ENCODE data around the gene MORN3. TPM values are rescaled to one million over a fixed set of nuclear protein-coding genes. Genes with fewer than 3 reads are reported as not detected.
"Not testable (repeated sequence)": the region's sequence is repeated elsewhere in the genome, so short reads cannot be mapped to it uniquely, and the experiment has no call there.

The MORN3 gene
- total RNA-seq, 1 donor from 2014 or later = not detected

GRCh38 chr12:121692744-121693143 lies 23.3 kb upstream of the MORN3 start:
- not testable (repeated sequence) for DNase-seq (ENCODE audit: low spot score)

- DNase-seq (ENCODE audit: low spot score) = no peak
Observed at GRCh38 chr12:121689430-121689829, 20.0 kb upstream of the MORN3 start.

- DNase-seq (ENCODE audit: low spot score) = no peak
Observed at GRCh38 chr12:121688966-121689365, 19.5 kb upstream of the MORN3 start.

GRCh38 chr12:121679661-121680197 lies 10.3 kb upstream of the MORN3 start:
- not testable (repeated sequence) for DNase-seq (ENCODE audit: low spot score)

- no peak for DNase-seq (ENCODE audit: low spot score)
Observed at GRCh38 chr12:121678716-121679300, 9.4 kb upstream of the MORN3 start.

GRCh38 chr12:121678305-121678704 lies 8.9 kb upstream of the MORN3 start:
- DNase-seq (ENCODE audit: low spot score) = no peak

GRCh38 chr12:121676190-121676589 lies 6.7 kb upstream of the MORN3 start:
- no peak for DNase-seq (ENCODE audit: low spot score)

- no peak for DNase-seq (ENCODE audit: low spot score)
Observed at GRCh38 chr12:121673013-121673511, 3.6 kb upstream of the MORN3 start.

- no peak for DNase-seq (ENCODE audit: low spot score)
Observed at GRCh38 chr12:121668750-121669520, 519 bp downstream of the MORN3 start.

GRCh38 chr12:121666829-121667228 lies 2.6 kb downstream of the MORN3 start:
- DNase-seq (ENCODE audit: low spot score) = not testable (repeated sequence)

- no peak for DNase-seq (ENCODE audit: low spot score)
Observed at GRCh38 chr12:121663610-121663929, 5.9 kb downstream of the MORN3 start.

GRCh38 chr12:121661353-121662105 lies 7.9 kb downstream of the MORN3 start:
- DNase-seq (ENCODE audit: low spot score) = not testable (repeated sequence)

GRCh38 chr12:121657305-121658008 lies 12.0 kb downstream of the MORN3 start:
- no peak for DNase-seq (ENCODE audit: low spot score)

- no peak for DNase-seq (ENCODE audit: low spot score)
Observed at GRCh38 chr12:121656122-121656521, 13.3 kb downstream of the MORN3 start.

GRCh38 chr12:121653999-121654398 lies 15.5 kb downstream of the MORN3 start:
- DNase-seq (ENCODE audit: low spot score) = no peak

- DNase-seq (ENCODE audit: low spot score) = no peak
Observed at GRCh38 chr12:121652767-121653497, 16.5 kb downstream of the MORN3 start.

GRCh38 chr12:121651320-121651719 lies 18.1 kb downstream of the MORN3 start:
- no peak for DNase-seq (ENCODE audit: low spot score)

GRCh38 chr12:121649819-121650353 lies 19.6 kb downstream of the MORN3 start:
- DNase-seq (ENCODE audit: low spot score) = no peak

- DNase-seq (ENCODE audit: low spot score) = no peak
Observed at GRCh38 chr12:121649322-121649721, 20.1 kb downstream of the MORN3 start.

- no peak for DNase-seq (ENCODE audit: low spot score)
Observed at GRCh38 chr12:121648458-121649028, 20.9 kb downstream of the MORN3 start.

Data from mesenteric fat pad (tissue), 1 donor.